ENCODE data around the gene USP54.

The USP54 gene

DNA sequence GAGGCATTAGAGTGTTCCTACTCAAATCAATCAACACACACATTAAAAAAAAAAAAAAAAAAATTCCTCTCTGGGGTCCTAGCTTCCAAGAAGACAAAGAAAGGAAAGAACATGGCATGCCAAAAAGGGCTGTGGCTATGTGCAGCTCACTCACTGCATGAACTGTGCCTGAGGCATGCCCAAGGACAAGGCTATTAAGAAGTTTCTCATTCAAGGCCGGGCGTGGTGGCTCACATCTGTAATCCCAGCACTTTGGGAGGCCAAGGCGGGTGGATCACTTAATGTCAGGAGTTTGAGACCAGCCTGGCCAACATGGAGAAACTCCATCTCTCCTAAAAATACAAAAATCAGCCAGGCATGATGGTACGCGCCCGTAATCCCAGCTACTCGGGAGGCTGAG lies 53.4 kb downstream of the USP54 start:
- no peak overlapping the region for H3K4me3 ChIP-seq (IDR thresholded peaks at IDR 0.05; ENCODE audit: insufficient read depth, low read depth, low read length)
- no peaks in the 10 kb centered on the region for H3K36me3 ChIP-seq (ENCODE audit: insufficient read depth)
- H3K4me2 ChIP-seq: no peak overlapping the region
- TF ChIP-seq, protein P1, sequence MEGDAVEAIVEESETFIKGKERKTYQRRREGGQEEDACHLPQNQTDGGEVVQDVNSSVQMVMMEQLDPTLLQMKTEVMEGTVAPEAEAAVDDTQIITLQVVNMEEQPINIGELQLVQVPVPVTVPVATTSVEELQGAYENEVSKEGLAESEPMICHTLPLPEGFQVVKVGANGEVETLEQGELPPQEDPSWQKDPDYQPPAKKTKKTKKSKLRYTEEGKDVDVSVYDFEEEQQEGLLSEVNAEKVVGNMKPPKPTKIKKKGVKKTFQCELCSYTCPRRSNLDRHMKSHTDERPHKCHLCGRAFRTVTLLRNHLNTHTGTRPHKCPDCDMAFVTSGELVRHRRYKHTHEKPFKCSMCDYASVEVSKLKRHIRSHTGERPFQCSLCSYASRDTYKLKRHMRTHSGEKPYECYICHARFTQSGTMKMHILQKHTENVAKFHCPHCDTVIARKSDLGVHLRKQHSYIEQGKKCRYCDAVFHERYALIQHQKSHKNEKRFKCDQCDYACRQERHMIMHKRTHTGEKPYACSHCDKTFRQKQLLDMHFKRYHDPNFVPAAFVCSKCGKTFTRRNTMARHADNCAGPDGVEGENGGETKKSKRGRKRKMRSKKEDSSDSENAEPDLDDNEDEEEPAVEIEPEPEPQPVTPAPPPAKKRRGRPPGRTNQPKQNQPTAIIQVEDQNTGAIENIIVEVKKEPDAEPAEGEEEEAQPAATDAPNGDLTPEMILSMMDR (conservative IDR thresholded peaks at IDR 0.05; ENCODE audit: low read depth, low read length): no peak
- H3K27me3 ChIP-seq (ENCODE audit: insufficient read depth, low read depth): no peaks in the 10 kb centered on the region
- no peak overlapping the region for H2AFZ ChIP-seq (ENCODE audit: low read depth)
- H4K20me1 ChIP-seq (ENCODE audit: insufficient read depth): no peaks in the 10 kb centered on the region
- H3K9ac ChIP-seq: no peak overlapping the region
- no peak overlapping the region for H3K27ac ChIP-seq
- H3K79me2 ChIP-seq (ENCODE audit: insufficient read depth, low read depth): no peaks in the 10 kb centered on the region
- no peaks in the 10 kb centered on the region for H3K4me1 ChIP-seq (ENCODE audit: low read depth, poor library complexity, severe bottlenecking)

DNA sequence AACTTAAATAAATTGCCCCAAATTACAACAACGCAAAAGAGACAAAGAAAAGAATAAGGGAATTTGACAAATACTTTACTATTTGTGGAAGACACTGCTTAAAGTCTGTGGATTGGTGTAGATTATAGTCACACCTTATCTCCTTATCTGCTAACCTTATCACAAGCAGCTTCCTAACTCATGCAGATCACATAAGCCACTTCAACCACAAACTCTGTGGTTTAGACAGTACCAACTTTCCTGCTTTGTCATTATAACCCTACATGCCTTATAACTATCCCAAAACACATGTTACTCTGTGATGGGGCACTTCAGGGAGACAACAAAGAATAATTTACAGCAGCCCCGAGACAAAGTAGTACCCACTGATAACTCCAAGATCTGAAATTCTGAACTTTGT lies 53.9 kb downstream of the USP54 start:
- H3K27me3 ChIP-seq (ENCODE audit: insufficient read depth, low read depth): no peaks in the 10 kb centered on the region
- H3K4me1 ChIP-seq (ENCODE audit: low read depth, poor library complexity, severe bottlenecking): no peaks in the 10 kb centered on the region
- no peaks in the 10 kb centered on the region for H3K36me3 ChIP-seq (ENCODE audit: insufficient read depth)
- H2AFZ ChIP-seq (ENCODE audit: low read depth): no peak overlapping the region
- H4K20me1 ChIP-seq (ENCODE audit: insufficient read depth): no peaks in the 10 kb centered on the region
- TF ChIP-seq, protein P1 (conservative IDR thresholded peaks at IDR 0.05; ENCODE audit: low read depth, low read length): no peak
- H3K9ac ChIP-seq: no peak overlapping the region
- no peak overlapping the region for H3K27ac ChIP-seq
- no peaks in the 10 kb centered on the region for H3K79me2 ChIP-seq (ENCODE audit: insufficient read depth, low read depth)
- no peak overlapping the region for H3K4me2 ChIP-seq
- no peak overlapping the region for H3K4me3 ChIP-seq (IDR thresholded peaks at IDR 0.05; ENCODE audit: insufficient read depth, low read depth, low read length)

- no peak overlapping the region for H3K4me3 ChIP-seq (IDR thresholded peaks at IDR 0.05; ENCODE audit: insufficient read depth, low read depth, low read length)
- no peak overlapping the region for H3K4me2 ChIP-seq
- no peaks in the 10 kb centered on the region for H3K36me3 ChIP-seq (ENCODE audit: insufficient read depth)
- H3K27me3 ChIP-seq (ENCODE audit: insufficient read depth, low read depth): no peaks in the 10 kb centered on the region
- no peak overlapping the region for H3K9ac ChIP-seq
- H3K79me2 ChIP-seq (ENCODE audit: insufficient read depth, low read depth): no peaks in the 10 kb centered on the region
- no peaks in the 10 kb centered on the region for H4K20me1 ChIP-seq (ENCODE audit: insufficient read depth)
- H3K27ac ChIP-seq: no peak overlapping the region
- no peaks in the 10 kb centered on the region for H3K4me1 ChIP-seq (ENCODE audit: low read depth, poor library complexity, severe bottlenecking)
- TF ChIP-seq, protein P1 (conservative IDR thresholded peaks at IDR 0.05; ENCODE audit: low read depth, low read length): no peak
- H2AFZ ChIP-seq (ENCODE audit: low read depth): no peak overlapping the region
These were observed 56.3 kb downstream of the USP54 start for GRCh38 chr10:73534857-73535256.

DNA sequence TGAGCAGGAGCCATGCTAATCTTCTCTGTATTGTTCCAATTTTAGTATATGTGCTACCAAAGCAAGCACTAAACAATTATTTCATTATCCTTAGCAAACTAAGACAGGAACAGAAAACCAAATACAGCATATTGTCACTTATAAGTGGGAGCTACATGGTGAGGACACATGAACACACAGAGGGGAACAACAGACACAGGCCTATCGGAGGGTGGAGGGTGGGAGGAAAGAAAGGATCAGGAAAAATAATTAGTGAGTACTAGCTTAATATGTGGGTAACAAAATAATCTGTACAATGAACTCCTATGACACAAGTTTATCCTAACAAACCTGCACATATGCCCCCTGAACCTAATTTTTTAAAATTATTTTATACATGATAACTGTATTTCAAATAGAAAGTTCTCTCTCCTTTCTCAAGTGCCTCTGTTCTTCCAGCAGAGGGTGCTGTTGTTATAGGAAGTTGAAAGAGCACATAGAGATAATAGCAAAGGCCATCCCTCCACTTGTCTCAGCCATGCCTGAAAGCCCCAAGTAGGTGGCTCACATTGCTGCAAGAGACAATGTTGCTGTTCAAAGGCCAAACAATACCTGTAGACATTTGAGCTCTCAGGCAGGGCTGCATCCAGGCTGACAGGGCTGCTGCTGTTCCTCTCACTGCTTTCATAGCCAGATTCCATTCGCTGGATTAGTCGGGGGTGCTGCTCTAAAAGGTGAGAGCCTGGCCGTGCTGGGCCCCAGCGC lies 61.9 kb downstream of the USP54 start:
- no peak overlapping the region for H3K9ac ChIP-seq
- H3K27me3 ChIP-seq (ENCODE audit: insufficient read depth, low read depth): no peaks in the 10 kb centered on the region
- no peak overlapping the region for H2AFZ ChIP-seq (ENCODE audit: low read depth)
- TF ChIP-seq, protein P1 (conservative IDR thresholded peaks at IDR 0.05; ENCODE audit: low read depth, low read length): peak; percentile 82
- H3K79me2 ChIP-seq (ENCODE audit: insufficient read depth, low read depth): no peaks in the 10 kb centered on the region
- H3K4me2 ChIP-seq: no peak overlapping the region
- H3K27ac ChIP-seq: no peak overlapping the region
- no peaks in the 10 kb centered on the region for H3K4me1 ChIP-seq (ENCODE audit: low read depth, poor library complexity, severe bottlenecking)
- no peaks in the 10 kb centered on the region for H3K36me3 ChIP-seq (ENCODE audit: insufficient read depth)
- no peak overlapping the region for H3K4me3 ChIP-seq (IDR thresholded peaks at IDR 0.05; ENCODE audit: insufficient read depth, low read depth, low read length)
- no peaks in the 10 kb centered on the region for H4K20me1 ChIP-seq (ENCODE audit: insufficient read depth)
